Tibial nerve (tissue), 4 donors: Measurements from ENCODE around the gene MARCHF2. TPM values are rescaled to one million over a fixed set of nuclear protein-coding genes. Genes with fewer than 3 reads are reported as not detected.

Experiments
- DNase-seq, 2 donors: peaks; one replicate each; pipeline ENCODE4 v3.0.0-alpha.2; 2019; ENCODE audit warnings: low spot score in 2 of 2
- H3K27ac ChIP-seq, 4 donors: fragments of 200-600 bp; sonication (generic) in 3 of 4; one replicate each; pipeline ENCODE4 v1.5.1; 2017 to 2019; ENCODE audit warnings: mild to moderate bottlenecking in 1 of 4
- H3K27me3 ChIP-seq, 2 donors: fragments of 200-600 bp; sonication (generic) in 1 of 2; one replicate each; pipeline versions ENCODE4 v1.5.1 to v1.6.0; 2017 to 2019
- H3K36me3 ChIP-seq, 3 donors: fragments of 200-600 bp; sonication (generic); one replicate each; pipeline ENCODE4 v1.5.1; 2018 to 2019
- H3K4me1 ChIP-seq, 4 donors: fragments of 200-600 bp; sonication (generic) in 3 of 4; one replicate each; pipeline ENCODE4 v1.5.1; 2017 to 2019
- H3K4me3 ChIP-seq, 4 donors: fragments of 200-600 bp; sonication (generic) in 3 of 4; one replicate each; pipeline ENCODE4 v1.5.1; 2017 to 2019; ENCODE audit warnings: mild to moderate bottlenecking in 1 of 4, moderate library complexity in 1 of 4
- H3K9me3 ChIP-seq, 4 donors: fragments of 200-600 bp; sonication (generic) in 3 of 4; one replicate each; pipeline ENCODE4 v1.5.1; 2017 to 2019
- EP300 ChIP-seq, 2 donors: sonication (generic); formaldehyde crosslinking; IDR thresholded peaks; one replicate each; pipeline ENCODE4 v1.6.1; 2017; ENCODE audit warnings: antibody characterized with exemption in 2 of 2, mild to moderate bottlenecking in 1 of 2
- POLR2A ChIP-seq, 2 donors: fragments of 450-650 bp; IDR thresholded peaks; one replicate each; pipeline ENCODE4 v1.6.1; 2017; ENCODE audit warnings: antibody characterized with exemption in 2 of 2, mild to moderate bottlenecking in 2 of 2, moderate library complexity in 2 of 2
- WGBS, 2 donors: methylation state at CpG; one replicate each; pipeline ENCODE4 v1.1.5; 2018; 5-methylcytosine and 5-hydroxymethylcytosine counted together
- total RNA-seq, 4 donors: library from RNA; depleted of rRNA; stranded (reverse); fragments of >200 nt; gene quantifications; one replicate each; pipeline ENCODE4 v1.1.0, GENCODE V29; 2016
- TF ChIP-seq, protein P1 (sequence below), 5 experiments: fragments of 200-600 bp in 3 of 5; fragments of 450-650 bp in 2 of 5; sonication (generic) in 3 of 5; IDR thresholded peaks; one replicate each; pipeline ENCODE4 v1.5.1; 2016 to 2019; ENCODE audit warnings: antibody characterized with exemption in 5 of 5, mild to moderate bottlenecking in 3 of 5, moderate library complexity in 2 of 5

The MARCHF2 gene
- total RNA-seq, 4 donors from 2014 or later = 149 to 242 (median 184) TPM

DNA sequence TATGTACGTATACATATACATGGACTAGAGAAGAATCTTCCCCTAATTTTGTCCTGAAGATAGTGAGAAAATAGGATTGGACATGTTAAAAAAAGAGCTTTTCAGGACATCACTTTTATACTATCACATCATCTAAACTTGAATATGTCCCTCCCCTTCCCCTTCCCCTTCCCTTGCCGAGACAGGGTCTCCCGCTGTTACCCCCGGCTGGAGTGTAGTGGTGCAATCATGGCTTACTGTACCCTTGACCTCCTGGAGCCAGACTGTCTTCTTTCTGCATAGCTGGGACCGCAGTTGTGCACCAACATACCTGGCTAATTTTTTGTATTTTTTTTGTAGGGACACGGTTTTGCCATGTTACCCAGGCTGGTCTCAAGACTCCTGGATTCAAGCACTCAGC is 38.3 kb downstream of the MARCHF2 start:
- no peak overlapping the region for H3K27ac ChIP-seq
- H3K36me3 ChIP-seq = peaks cover 0 to 14% (median 0%) of the 10 kb centered on the region in 3 donors
- no peaks in the 10 kb centered on the region for H3K9me3 ChIP-seq
- peaks cover 0 to 85% (median 56%) of the 10 kb centered on the region in 4 donors for H3K4me1 ChIP-seq
- DNase-seq = no peak
- H3K27me3 ChIP-seq = no peaks in the 10 kb centered on the region
- 64 to 65% methylated on average over 6 of the region's 6 CpGs for WGBS, 2 donors
- TF ChIP-seq EP300 (IDR thresholded peaks at IDR 0.05) (no peak), POLR2A (IDR thresholded peaks at IDR 0.05) (no peak)
- TF ChIP-seq, protein P1, sequence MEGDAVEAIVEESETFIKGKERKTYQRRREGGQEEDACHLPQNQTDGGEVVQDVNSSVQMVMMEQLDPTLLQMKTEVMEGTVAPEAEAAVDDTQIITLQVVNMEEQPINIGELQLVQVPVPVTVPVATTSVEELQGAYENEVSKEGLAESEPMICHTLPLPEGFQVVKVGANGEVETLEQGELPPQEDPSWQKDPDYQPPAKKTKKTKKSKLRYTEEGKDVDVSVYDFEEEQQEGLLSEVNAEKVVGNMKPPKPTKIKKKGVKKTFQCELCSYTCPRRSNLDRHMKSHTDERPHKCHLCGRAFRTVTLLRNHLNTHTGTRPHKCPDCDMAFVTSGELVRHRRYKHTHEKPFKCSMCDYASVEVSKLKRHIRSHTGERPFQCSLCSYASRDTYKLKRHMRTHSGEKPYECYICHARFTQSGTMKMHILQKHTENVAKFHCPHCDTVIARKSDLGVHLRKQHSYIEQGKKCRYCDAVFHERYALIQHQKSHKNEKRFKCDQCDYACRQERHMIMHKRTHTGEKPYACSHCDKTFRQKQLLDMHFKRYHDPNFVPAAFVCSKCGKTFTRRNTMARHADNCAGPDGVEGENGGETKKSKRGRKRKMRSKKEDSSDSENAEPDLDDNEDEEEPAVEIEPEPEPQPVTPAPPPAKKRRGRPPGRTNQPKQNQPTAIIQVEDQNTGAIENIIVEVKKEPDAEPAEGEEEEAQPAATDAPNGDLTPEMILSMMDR (IDR thresholded peaks at IDR 0.05) = no peak
- no peak overlapping the region for H3K4me3 ChIP-seq

DNA sequence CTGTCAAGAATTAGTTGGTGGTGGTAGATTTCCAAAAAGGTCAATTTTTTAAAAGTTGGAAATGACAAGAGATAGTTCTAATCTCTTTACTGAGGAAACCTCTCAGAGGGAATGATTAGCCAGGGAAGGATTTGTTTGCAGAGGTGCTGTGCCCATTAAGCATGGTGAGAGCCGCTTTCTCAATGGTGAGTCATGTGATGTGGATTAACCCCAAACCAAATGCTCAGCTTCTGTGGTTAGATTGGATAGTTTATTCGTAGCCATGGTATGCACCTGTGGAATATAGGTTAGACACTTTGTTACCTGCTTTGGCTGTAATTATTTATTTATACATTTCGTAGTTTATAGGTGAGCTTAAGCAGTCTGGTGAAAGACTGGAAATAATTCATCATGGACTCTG is 38.8 kb downstream of the MARCHF2 start:
- TF ChIP-seq, protein P1 (IDR thresholded peaks at IDR 0.05) = no peak
- TF ChIP-seq POLR2A (IDR thresholded peaks at IDR 0.05) = no peak
- no peak for TF ChIP-seq EP300 (IDR thresholded peaks at IDR 0.05)
- 70 to 73% methylated on average over 3 of the region's 3 CpGs for WGBS, 2 donors
- DNase-seq = no peak

DNA sequence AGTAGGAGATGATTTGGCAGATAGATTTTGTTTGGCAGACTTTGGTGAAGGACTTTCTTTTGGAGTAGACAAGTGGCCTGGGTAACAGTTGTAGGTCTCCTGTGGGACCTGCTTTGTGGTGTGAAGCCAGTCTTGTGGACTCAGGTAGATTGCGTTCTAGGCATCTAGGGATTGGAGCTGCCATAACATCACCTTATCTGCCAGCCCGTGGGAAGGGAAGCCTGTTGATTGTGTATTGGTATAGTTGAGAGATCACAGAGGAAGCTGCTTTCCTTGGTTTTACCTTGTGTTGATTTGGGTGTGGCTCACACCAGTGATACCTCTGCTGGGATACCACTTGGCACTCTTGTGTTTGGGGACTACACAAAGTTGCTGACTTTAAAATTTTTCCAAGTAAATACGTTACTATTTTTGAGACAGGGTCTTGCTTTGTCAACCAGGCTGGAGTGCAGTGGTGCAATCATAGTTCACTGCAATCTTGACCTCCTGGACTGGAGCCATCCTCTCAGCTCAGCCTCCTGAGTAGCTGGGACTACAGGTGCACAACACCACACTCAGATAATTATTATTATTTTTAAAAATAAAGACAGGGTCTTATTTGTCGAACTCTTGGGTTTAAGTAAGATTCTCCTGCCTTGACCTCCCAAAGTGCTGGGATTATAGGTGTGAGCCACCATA is 39.5 kb downstream of the MARCHF2 start:
- Histone ChIP-seq H3K36me3 (peaks cover 0 to 18% (median 0%) of the 10 kb centered on the region in 3 donors), H3K4me3 (no peak overlapping the region), H3K27me3 (no peaks in the 10 kb centered on the region), H3K27ac (no peak overlapping the region), H3K9me3 (no peaks in the 10 kb centered on the region), H3K4me1 (peaks cover 0 to 85% (median 51%) of the 10 kb centered on the region in 4 donors)
- no peak for DNase-seq
- 62 to 63% methylated on average over 4 of the region's 4 CpGs for WGBS, 2 donors
- TF ChIP-seq, protein P1 (IDR thresholded peaks at IDR 0.05) = no peak
- TF ChIP-seq POLR2A (IDR thresholded peaks at IDR 0.05) = no peak
- no peak for TF ChIP-seq EP300 (IDR thresholded peaks at IDR 0.05)

More for the DNA sequence above, 38.8 kb downstream of the MARCHF2 start:
- Histone ChIP-seq H3K27me3 (no peaks in the 10 kb centered on the region), H3K4me1 (peaks cover 0 to 85% (median 54%) of the 10 kb centered on the region in 4 donors), H3K36me3 (peaks cover 0 to 19% (median 0%) of the 10 kb centered on the region in 3 donors), H3K4me3 (no peak overlapping the region), H3K27ac (no peak overlapping the region), H3K9me3 (no peaks in the 10 kb centered on the region)

DNA sequence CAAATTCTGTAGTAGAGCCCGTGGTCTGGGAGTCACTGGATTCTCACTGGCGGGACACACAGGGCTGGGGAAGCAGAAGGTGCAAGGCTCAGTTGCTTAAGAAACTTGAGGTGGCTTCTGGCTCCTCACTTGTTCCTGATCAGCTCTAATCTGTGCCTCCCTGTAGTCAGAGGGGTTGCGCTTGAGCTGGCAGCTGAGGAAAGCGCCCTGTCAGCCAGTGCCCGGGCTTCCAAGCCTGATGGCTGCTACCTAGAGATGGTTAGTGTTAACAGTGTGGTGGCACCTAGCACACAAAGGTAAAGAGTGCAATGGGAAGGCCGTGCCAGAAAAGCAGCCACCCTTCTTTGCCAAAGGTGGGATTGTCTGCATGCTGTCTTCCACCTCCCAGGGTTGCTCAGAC is 40.5 kb downstream of the MARCHF2 start:
- DNase-seq = no peak
- Histone ChIP-seq H3K9me3 (no peaks in the 10 kb centered on the region), H3K36me3 (peaks cover 0 to 15% (median 0%) of the 10 kb centered on the region in 3 donors), H3K27me3 (no peaks in the 10 kb centered on the region), H3K4me1 (peaks cover 0 to 85% (median 55%) of the 10 kb centered on the region in 4 donors), H3K4me3 (no peak overlapping the region), H3K27ac (no peak overlapping the region)
- TF ChIP-seq EP300 (IDR thresholded peaks at IDR 0.05) (no peak), POLR2A (IDR thresholded peaks at IDR 0.05) (no peak)
- TF ChIP-seq, protein P1 (IDR thresholded peaks at IDR 0.05) = no peak
- WGBS, 2 donors = 88 to 89% methylated on average over 6 of the region's 6 CpGs

DNA sequence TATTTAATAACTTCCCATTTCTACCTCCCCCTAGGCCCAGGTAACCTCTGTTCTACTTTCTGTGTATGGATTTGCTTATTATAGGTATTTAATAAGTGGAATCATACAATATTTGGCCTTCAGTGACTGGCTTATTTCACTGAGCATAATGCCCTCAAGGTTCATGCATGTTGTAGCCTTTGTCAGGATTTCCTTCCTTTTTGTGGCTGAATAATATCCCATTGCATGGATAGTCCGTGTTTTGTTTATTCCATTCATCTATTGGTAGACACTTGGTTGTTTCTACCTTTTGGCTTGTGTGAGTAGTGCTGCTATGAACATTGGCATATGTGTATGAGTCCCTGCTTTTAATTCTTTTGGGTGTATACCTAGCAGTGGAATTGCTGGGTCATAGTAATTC is 41.1 kb downstream of the MARCHF2 start:
- no peak overlapping the region for H3K4me3 ChIP-seq
- WGBS, 2 donors = 43 to 59% methylated on average over 1 of the region's 1 CpG
- peaks cover 0 to 15% (median 0%) of the 10 kb centered on the region in 3 donors for H3K36me3 ChIP-seq

More for the DNA sequence above, 41.1 kb downstream of the MARCHF2 start:
- no peak overlapping the region for H3K27ac ChIP-seq
- peaks cover 0 to 85% (median 56%) of the 10 kb centered on the region in 4 donors for H3K4me1 ChIP-seq
- no peaks in the 10 kb centered on the region for H3K27me3 ChIP-seq
- TF ChIP-seq, protein P1 (IDR thresholded peaks at IDR 0.05) = no peak
- TF ChIP-seq POLR2A (IDR thresholded peaks at IDR 0.05) = no peak
- H3K9me3 ChIP-seq = no peaks in the 10 kb centered on the region
- DNase-seq = no peak
